CD4-positive, alpha-beta T cell (primary cell): Measurements from ENCODE around the gene PRDM1. TPM values are rescaled to one million over a fixed set of nuclear protein-coding genes. Genes with fewer than 3 reads are reported as not detected.

Source experiments
- ATAC-seq: fragments of 200-7000 bp; cut with Tn5 transposase; one replicate; pipeline ENCODE4 v1.10.0; 2022; ENCODE audit warnings: mild to moderate bottlenecking; ENCODE audit not compliant: poor library complexity
- CTCF ChIA-PET: fragments of 350-600 bp; sonication (Branson Sonifier 250); formaldehyde crosslinking; loops from one replicate; lab custom pipeline; 2021; ENCODE audit warnings: antibody characterized with exemption, inconsistent platforms; lab: Charles Lee
- POLR2A ChIA-PET: fragments of 350-600 bp; sonication (Branson Sonifier 250); formaldehyde crosslinking; loops from one replicate; lab custom pipeline; 2021; ENCODE audit warnings: antibody characterized with exemption, inconsistent platforms; lab: Charles Lee
- DNase-seq, 14 experiments: peaks; one replicate each; pipeline ENCODE4 v3.0.0-alpha.2; 2013 to 2020; ENCODE audit warnings: mixed read lengths in 2 of 14
- H3K27ac ChIP-seq, 2 donors: one replicate each; pipeline versions ENCODE4 v1.5.1 to v1.7.0; 2013; ENCODE audit warnings: low read length in 2 of 2, low read depth in 1 of 2, mild to moderate bottlenecking in 1 of 2
- H3K27me3 ChIP-seq, 2 experiments: 1 replicate in 1 of 2; 2 replicates in 1 of 2; pipeline versions ENCODE4 v1.6.1 to v1.7.0; 2013; ENCODE audit warnings: low read length in 2 of 2, control low read depth in 1 of 2, mild to moderate bottlenecking in 1 of 2, moderate library complexity in 1 of 2; ENCODE audit not compliant: insufficient read depth in 2 of 2, control insufficient read depth in 1 of 2
- H3K36me3 ChIP-seq: one replicate; pipeline ENCODE4 v1.6.1; 2013; ENCODE audit warnings: low read length, control low read depth; ENCODE audit not compliant: insufficient read depth
- H3K4me1 ChIP-seq: one replicate; pipeline ENCODE4 v1.6.1; 2013; ENCODE audit warnings: low read length, control low read depth; ENCODE audit not compliant: insufficient read depth
- H3K4me3 ChIP-seq: one replicate; pipeline ENCODE4 v1.5.1; 2013; ENCODE audit warnings: mild to moderate bottlenecking, low read length, moderate library complexity
- H3K9me3 ChIP-seq, 2 experiments: 1 replicate in 1 of 2; 2 replicates in 1 of 2; pipeline versions ENCODE4 v1.6.1 to v1.7.0; 2013; ENCODE audit warnings: low read length in 2 of 2, mild to moderate bottlenecking in 2 of 2, control low read depth in 1 of 2, moderate library complexity in 1 of 2; ENCODE audit not compliant: control insufficient read depth in 1 of 2, insufficient read depth in 1 of 2
- H3K27ac Mint-ChIP-seq: one replicate; pipeline ENCODE4 v1.8.0; 2020; ENCODE audit warnings: mixed read lengths
- H3K27me3 Mint-ChIP-seq: one replicate; pipeline ENCODE4 v1.8.0; 2021; ENCODE audit warnings: mixed read lengths
- H3K36me3 Mint-ChIP-seq: one replicate; pipeline ENCODE4 v1.8.0; 2021; ENCODE audit warnings: low read depth, mixed read lengths
- H3K4me1 Mint-ChIP-seq: one replicate; pipeline ENCODE4 v1.8.0; 2021; ENCODE audit warnings: low read depth, mixed read lengths
- H3K4me3 Mint-ChIP-seq: one replicate; pipeline ENCODE4 v1.8.0; 2020; ENCODE audit warnings: mild to moderate bottlenecking, mixed read lengths
- H3K9me3 Mint-ChIP-seq: one replicate; pipeline ENCODE4 v1.8.0; 2020; ENCODE audit warnings: mixed read lengths
- CTCF ChIP-seq: fragments of 200-600 bp; IDR thresholded peaks from one replicate; pipeline ENCODE4 v1.8.0; 2022; ENCODE audit warnings: antibody characterized with exemption, mild to moderate bottlenecking
- intact Hi-C, 2 experiments: fragments of 100-400 bp; cut with DNase I in 1 of 2; cut with micrococcal nuclease in 1 of 2; formaldehyde crosslinking; loops; one replicate each; pipeline versions ENCODE4 v1.15.1 to v1.9.0; 2023 to 2025; cut with DNase I, micrococcal nuclease
- total RNA-seq, 174 experiments: library from RNA in 2 of 174; stranded (reverse) in 2 of 174; gene quantifications; one replicate each; pipeline ENCODE4 v1.2.3 and lab custom pipeline; 2021 to 2026

The PRDM1 gene
- total RNA-seq, 2 experiments from 2014 or later: 69.9 to 83.4 TPM

- Mint-ChIP-seq H3K9me3 (no peaks in the 10 kb centered on the region), H3K4me3 (no peak overlapping the region), H3K4me1 (peaks cover 6% of the 10 kb centered on the region), H3K27me3 (peaks cover 3% of the 10 kb centered on the region), H3K36me3 (no peaks in the 10 kb centered on the region), H3K27ac (no peak overlapping the region)
- no peak for TF ChIP-seq CTCF
- Histone ChIP-seq H3K27me3 (no peaks in the 10 kb centered on the region), H3K36me3 (no peaks in the 10 kb centered on the region), H3K4me1 (no peaks in the 10 kb centered on the region), H3K27ac (no peak overlapping the region), H3K4me3 (no peak overlapping the region), H3K9me3 (no peaks in the 10 kb centered on the region)
- intact Hi-C loops: no loop called here
- ChIA-PET POLR2A (interaction anchor here (1.0 to 1.1 kb wide), 2 partner anchors 15 to 35 kb away, joined by 3 to 6 read pairs; no protein-coding TSS in a partner anchor), CTCF (interaction anchor here (1.0 kb wide), 1 partner anchor 9 kb away, joined by 3 read pairs; no protein-coding TSS in a partner anchor)
- DNase-seq (no peak), ATAC-seq (no peak)
Observed at GRCh38 chr6:106132153-106132698, 46.1 kb downstream of the PRDM1 start.

GRCh38 chr6:106133040-106133439 lies 46.9 kb downstream of the PRDM1 start:
- Mint-ChIP-seq H3K27ac (no peak overlapping the region), H3K9me3 (no peaks in the 10 kb centered on the region), H3K4me3 (no peak overlapping the region), H3K36me3 (no peaks in the 10 kb centered on the region), H3K27me3 (peaks cover 3% of the 10 kb centered on the region), H3K4me1 (peaks cover 6% of the 10 kb centered on the region)
- ChIA-PET POLR2A (interaction anchor here (1.0 to 1.1 kb wide), 2 partner anchors 16 to 35 kb away, joined by 3 to 6 read pairs; no protein-coding TSS in a partner anchor), CTCF (interaction anchor here (1.0 kb wide), 1 partner anchor 9 kb away, joined by 3 read pairs; no protein-coding TSS in a partner anchor)
- TF ChIP-seq CTCF: no peak
- H3K27ac ChIP-seq: no peak overlapping the region
- H3K4me3 ChIP-seq: no peak overlapping the region
- H3K4me1 ChIP-seq: no peaks in the 10 kb centered on the region
- no peaks in the 10 kb centered on the region for H3K36me3 ChIP-seq
- intact Hi-C loops: no loop called here
- H3K27me3 ChIP-seq: no peaks in the 10 kb centered on the region
- no peak for DNase-seq
- ATAC-seq: no peak
- no peaks in the 10 kb centered on the region for H3K9me3 ChIP-seq

- H3K4me1 Mint-ChIP-seq: peaks cover 6% of the 10 kb centered on the region
- ChIA-PET POLR2A (no interaction called here), CTCF (no interaction called here)
- TF ChIP-seq CTCF: no peak
- ATAC-seq: no peak
- Histone ChIP-seq H3K36me3 (no peaks in the 10 kb centered on the region), H3K27ac (no peak overlapping the region), H3K27me3 (no peaks in the 10 kb centered on the region), H3K4me1 (no peaks in the 10 kb centered on the region), H3K4me3 (no peak overlapping the region), H3K9me3 (no peaks in the 10 kb centered on the region)
- no peaks in the 10 kb centered on the region for H3K9me3 Mint-ChIP-seq
- no peaks in the 10 kb centered on the region for H3K27me3 Mint-ChIP-seq
- intact Hi-C loops: no loop called here
- no peaks in the 10 kb centered on the region for H3K36me3 Mint-ChIP-seq
- DNase-seq: no peak
- H3K4me3 Mint-ChIP-seq: no peak overlapping the region
- no peak overlapping the region for H3K27ac Mint-ChIP-seq
Observed at GRCh38 chr6:106134087-106134770, 48.1 kb downstream of the PRDM1 start.
